ENCODE measurements around the gene HAUS1.

The HAUS1 gene

GRCh38 chr18:46104128-46104911 lies at the start of gene HAUS1:
Gene HAUS1 (plus strand): TSS chr18:46104385. CDS start chr18:46104412, 27 bp downstream.
- in situ Hi-C loops (cut with MboI; ENCODE audit: low sequenced_read_pairs): no loop called here

- in situ Hi-C loops (cut with MboI; ENCODE audit: low sequenced_read_pairs): no loop called here
Measured at GRCh38 chr18:46054956-46055837, 49.0 kb upstream of the HAUS1 start.

- in situ Hi-C loops (cut with MboI; ENCODE audit: low sequenced_read_pairs): no loop called here
Measured at GRCh38 chr18:46055838-46056230, 48.4 kb upstream of the HAUS1 start.

GRCh38 chr18:46060359-46060841 lies 43.8 kb upstream of the HAUS1 start:
- in situ Hi-C loops (cut with MboI; ENCODE audit: low sequenced_read_pairs): no loop called here

GRCh38 chr18:46061387-46061786 lies 42.8 kb upstream of the HAUS1 start:
- in situ Hi-C loops (cut with MboI; ENCODE audit: low sequenced_read_pairs): no loop called here

- in situ Hi-C loops (cut with MboI; ENCODE audit: low sequenced_read_pairs): no loop called here
Measured at GRCh38 chr18:46061796-46062195, 42.4 kb upstream of the HAUS1 start.

GRCh38 chr18:46062781-46063180 lies 41.4 kb upstream of the HAUS1 start:
- in situ Hi-C loops (cut with MboI; ENCODE audit: low sequenced_read_pairs): no loop called here

- in situ Hi-C loops (cut with MboI; ENCODE audit: low sequenced_read_pairs): no loop called here
Measured at GRCh38 chr18:46067438-46068007, 36.7 kb upstream of the HAUS1 start.

GRCh38 chr18:46068763-46069162 lies 35.4 kb upstream of the HAUS1 start:
- in situ Hi-C loops (cut with MboI; ENCODE audit: low sequenced_read_pairs): no loop called here

GRCh38 chr18:46069524-46069923 lies 34.7 kb upstream of the HAUS1 start:
- in situ Hi-C loops (cut with MboI; ENCODE audit: low sequenced_read_pairs): no loop called here

GRCh38 chr18:46070232-46070631 lies 34.0 kb upstream of the HAUS1 start:
- in situ Hi-C loops (cut with MboI; ENCODE audit: low sequenced_read_pairs): no loop called here

GRCh38 chr18:46070815-46071652 lies 33.2 kb upstream of the HAUS1 start:
- in situ Hi-C loops (cut with MboI; ENCODE audit: low sequenced_read_pairs): no loop called here

- in situ Hi-C loops (cut with MboI; ENCODE audit: low sequenced_read_pairs): no loop called here
Measured at GRCh38 chr18:46071653-46072375, 32.4 kb upstream of the HAUS1 start, which contains the start of gene PSTPIP2. Gene PSTPIP2 (minus strand): TSS chr18:46072260. CDS start chr18:46072188, 72 bp downstream.

- in situ Hi-C loops (cut with MboI; ENCODE audit: low sequenced_read_pairs): no loop called here
Measured at GRCh38 chr18:46072376-46072867, 31.8 kb upstream of the HAUS1 start.

- in situ Hi-C loops (cut with MboI; ENCODE audit: low sequenced_read_pairs): no loop called here
Measured at GRCh38 chr18:46072959-46073358, 31.2 kb upstream of the HAUS1 start.

- in situ Hi-C loops (cut with MboI; ENCODE audit: low sequenced_read_pairs): no loop called here
Measured at GRCh38 chr18:46073474-46074331, 30.5 kb upstream of the HAUS1 start.

- in situ Hi-C loops (cut with MboI; ENCODE audit: low sequenced_read_pairs): no loop called here
Measured at GRCh38 chr18:46079336-46079735, 24.8 kb upstream of the HAUS1 start.

GRCh38 chr18:46080156-46080555 lies 24.0 kb upstream of the HAUS1 start:
- in situ Hi-C loops (cut with MboI; ENCODE audit: low sequenced_read_pairs): no loop called here

GRCh38 chr18:46084431-46084830 lies 19.8 kb upstream of the HAUS1 start:
- in situ Hi-C loops (cut with MboI; ENCODE audit: low sequenced_read_pairs): no loop called here
